ENCODE measurements around the gene STAC3.

STAC3 gene

DNA sequence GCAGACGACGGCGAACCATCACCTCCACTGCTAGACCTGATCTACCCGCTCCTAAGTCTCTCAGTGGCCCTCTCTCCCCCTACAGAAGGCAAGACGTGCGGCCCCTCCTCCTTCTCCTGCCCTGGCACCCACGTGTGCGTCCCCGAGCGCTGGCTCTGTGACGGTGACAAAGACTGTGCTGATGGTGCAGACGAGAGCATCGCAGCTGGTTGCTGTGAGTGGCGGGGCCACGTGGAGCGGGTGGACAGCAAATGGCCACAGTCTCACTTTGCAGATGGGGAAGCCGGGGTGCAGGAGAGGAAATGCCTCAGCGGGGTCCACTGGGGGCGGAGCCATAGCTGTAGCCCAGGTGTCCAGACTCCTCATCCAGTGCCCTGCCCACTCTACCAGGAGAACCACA is 55.8 kb downstream of the STAC3 start:
- DNase-seq, result peak in 4 of 51 donors; percentile 10 to 30 (median 18)

DNA sequence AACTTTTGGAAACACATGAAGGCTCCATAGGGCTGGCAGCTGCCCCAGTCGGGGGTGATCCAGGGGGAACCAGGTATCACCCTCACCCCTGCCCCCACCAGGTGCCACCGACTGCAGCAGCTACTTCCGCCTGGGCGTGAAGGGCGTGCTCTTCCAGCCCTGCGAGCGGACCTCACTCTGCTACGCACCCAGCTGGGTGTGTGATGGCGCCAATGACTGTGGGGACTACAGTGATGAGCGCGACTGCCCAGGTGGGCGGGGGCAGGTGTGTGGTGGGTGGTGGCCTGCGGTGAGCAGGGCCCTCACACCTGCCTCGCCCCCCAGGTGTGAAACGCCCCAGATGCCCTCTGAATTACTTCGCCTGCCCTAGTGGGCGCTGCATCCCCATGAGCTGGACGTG is 56.7 kb downstream of the STAC3 start:
- DNase-seq, result no peak

DNA sequence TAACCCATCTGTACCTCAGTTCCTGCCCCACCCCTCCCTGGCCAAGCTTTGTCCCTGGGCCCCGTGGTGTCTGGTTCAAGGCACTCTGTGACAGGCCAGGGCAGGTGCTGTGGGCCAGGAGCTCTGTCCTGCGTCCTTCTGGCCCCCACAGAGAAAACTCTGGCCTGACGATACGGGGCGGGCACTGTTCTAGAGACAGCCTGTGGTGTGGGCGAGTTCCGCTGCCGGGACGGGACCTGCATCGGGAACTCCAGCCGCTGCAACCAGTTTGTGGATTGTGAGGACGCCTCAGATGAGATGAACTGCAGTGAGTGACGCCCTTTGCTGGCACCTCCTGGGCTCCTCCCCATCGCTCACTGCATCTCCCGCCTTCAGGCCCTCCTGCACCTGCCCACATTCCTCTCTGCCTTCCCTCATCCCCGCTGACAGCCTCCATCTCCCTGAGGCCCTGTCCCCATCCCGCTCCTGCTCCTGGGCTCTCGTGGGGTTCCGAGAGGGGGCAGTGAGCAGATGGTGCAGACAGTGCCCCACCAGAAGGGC is 57.2 kb downstream of the STAC3 start:
- no peak for DNase-seq

All from hypothalamus (tissue), 51 donors.